HepG2 (cell line): ENCODE measurements around the gene ENPP7.

Source experiments
- CCDC6 ChIP-seq: sonication (generic); formaldehyde crosslinking; IDR thresholded peaks from 2 replicates; pipeline ENCODE4 v1.8.1; 2022; ENCODE audit warnings: mild to moderate bottlenecking, missing genetic modification reagents, moderate library complexity
- YY1 ChIP-seq: IDR thresholded peaks from 2 replicates; pipeline ENCODE4 v1.6.1; 2011; ENCODE audit warnings: low read length, low read depth, moderate library complexity, mild to moderate bottlenecking; ENCODE audit not compliant: insufficient read depth, insufficient replicate concordance
- TF ChIP-seq, protein P1 (sequence below): sonication (generic); formaldehyde crosslinking; IDR thresholded peaks from 2 replicates; pipeline ENCODE4 v1.5.1; 2020; ENCODE audit warnings: missing genetic modification reagents, mild to moderate bottlenecking, borderline replicate concordance
- TF ChIP-seq, protein P2 (sequence below): sonication (generic); formaldehyde crosslinking; IDR thresholded peaks from 2 replicates; pipeline ENCODE4 v1.5.0; 2020; ENCODE audit warnings: mild to moderate bottlenecking, missing genetic modification reagents, moderate library complexity
- TF ChIP-seq, protein P3 (sequence below): IDR thresholded peaks from 2 replicates; pipeline ENCODE4 v1.6.1; 2012; ENCODE audit warnings: inconsistent platforms

DNA sequence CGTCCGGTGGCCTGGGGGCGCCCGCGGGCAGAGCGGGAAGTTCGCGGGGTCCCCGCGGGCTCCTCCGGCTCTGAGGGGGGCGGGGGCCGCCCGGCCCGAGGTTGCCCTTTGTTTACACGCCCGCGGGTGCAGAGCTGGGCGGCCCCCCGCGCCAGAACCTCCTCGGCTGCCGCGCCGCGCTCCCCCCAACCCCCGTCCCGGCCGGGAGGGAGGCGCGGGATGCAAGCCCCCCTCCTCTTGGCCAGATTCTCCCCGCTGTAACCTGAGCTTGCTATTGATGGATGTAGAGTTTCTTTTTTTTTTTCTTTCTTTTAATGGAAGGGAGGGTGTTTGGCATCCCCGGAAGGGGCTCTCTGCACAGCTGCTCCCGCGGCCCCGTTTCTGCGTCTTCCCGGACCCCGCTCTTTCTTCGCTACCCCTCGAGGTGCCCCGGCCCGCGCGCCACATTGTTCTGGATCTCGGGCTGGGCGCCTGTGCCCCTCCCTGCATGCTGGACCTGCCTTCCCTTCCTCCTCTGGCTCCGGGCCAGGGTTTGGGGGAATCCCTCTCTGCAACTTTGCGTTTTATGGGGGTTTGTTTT is 47.9 kb downstream of the ENPP7 start:
- TF ChIP-seq YY1 = no peak
- TF ChIP-seq, protein P1, sequence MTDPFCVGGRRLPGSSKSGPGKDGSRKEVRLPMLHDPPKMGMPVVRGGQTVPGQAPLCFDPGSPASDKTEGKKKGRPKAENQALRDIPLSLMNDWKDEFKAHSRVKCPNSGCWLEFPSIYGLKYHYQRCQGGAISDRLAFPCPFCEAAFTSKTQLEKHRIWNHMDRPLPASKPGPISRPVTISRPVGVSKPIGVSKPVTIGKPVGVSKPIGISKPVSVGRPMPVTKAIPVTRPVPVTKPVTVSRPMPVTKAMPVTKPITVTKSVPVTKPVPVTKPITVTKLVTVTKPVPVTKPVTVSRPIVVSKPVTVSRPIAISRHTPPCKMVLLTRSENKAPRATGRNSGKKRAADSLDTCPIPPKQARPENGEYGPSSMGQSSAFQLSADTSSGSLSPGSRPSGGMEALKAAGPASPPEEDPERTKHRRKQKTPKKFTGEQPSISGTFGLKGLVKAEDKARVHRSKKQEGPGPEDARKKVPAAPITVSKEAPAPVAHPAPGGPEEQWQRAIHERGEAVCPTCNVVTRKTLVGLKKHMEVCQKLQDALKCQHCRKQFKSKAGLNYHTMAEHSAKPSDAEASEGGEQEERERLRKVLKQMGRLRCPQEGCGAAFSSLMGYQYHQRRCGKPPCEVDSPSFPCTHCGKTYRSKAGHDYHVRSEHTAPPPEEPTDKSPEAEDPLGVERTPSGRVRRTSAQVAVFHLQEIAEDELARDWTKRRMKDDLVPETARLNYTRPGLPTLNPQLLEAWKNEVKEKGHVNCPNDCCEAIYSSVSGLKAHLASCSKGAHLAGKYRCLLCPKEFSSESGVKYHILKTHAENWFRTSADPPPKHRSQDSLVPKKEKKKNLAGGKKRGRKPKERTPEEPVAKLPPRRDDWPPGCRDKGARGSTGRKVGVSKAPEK (CRISPR knock-in tag) = no peak
- TF ChIP-seq, protein P2, sequence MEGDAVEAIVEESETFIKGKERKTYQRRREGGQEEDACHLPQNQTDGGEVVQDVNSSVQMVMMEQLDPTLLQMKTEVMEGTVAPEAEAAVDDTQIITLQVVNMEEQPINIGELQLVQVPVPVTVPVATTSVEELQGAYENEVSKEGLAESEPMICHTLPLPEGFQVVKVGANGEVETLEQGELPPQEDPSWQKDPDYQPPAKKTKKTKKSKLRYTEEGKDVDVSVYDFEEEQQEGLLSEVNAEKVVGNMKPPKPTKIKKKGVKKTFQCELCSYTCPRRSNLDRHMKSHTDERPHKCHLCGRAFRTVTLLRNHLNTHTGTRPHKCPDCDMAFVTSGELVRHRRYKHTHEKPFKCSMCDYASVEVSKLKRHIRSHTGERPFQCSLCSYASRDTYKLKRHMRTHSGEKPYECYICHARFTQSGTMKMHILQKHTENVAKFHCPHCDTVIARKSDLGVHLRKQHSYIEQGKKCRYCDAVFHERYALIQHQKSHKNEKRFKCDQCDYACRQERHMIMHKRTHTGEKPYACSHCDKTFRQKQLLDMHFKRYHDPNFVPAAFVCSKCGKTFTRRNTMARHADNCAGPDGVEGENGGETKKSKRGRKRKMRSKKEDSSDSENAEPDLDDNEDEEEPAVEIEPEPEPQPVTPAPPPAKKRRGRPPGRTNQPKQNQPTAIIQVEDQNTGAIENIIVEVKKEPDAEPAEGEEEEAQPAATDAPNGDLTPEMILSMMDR (CRISPR knock-in tag) = no peak
- TF ChIP-seq CCDC6 (CRISPR knock-in tag) = no peak
- TF ChIP-seq, protein P3, sequence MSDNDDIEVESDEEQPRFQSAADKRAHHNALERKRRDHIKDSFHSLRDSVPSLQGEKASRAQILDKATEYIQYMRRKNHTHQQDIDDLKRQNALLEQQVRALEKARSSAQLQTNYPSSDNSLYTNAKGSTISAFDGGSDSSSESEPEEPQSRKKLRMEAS = no peak
